HG03039 (cell line): Measurements from ENCODE around the gene SEC31B.

ENCODE experiments used
- ATAC-seq: cut with Tn5 transposase; IDR thresholded peaks from one replicate; pipeline ENCODE4 v1.9.1; 2021; ENCODE audit warnings: mild to moderate bottlenecking, moderate library complexity; ENCODE audit not compliant: unreplicated experiment

The SEC31B gene

DNA sequence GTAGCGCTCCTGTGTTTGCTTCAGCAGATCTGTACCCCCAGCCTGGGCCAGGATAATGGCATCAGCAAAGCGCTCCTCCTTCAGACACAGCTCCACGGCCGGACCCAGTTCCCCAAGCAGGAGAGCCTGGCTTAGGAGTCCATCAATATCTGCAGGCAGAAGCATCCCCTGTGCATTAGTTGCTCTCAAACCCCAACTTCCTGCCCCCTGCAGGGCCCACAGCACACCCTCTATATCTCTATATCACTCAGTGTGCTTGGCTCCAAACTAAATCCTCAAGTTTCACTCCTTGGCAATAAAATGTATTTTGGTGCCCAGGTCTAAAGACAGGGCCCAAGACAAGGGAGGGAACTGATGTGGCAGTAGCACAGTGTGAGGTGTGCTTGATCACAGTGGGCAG, 21.6 kb downstream of the SEC31B start:
- no peak for ATAC-seq

GRCh38 chr10:100496567-100496966, 23.1 kb downstream of the SEC31B start:
- ATAC-seq, result no peak

GRCh38 chr10:100490531-100490930, 29.1 kb downstream of the SEC31B start:
- ATAC-seq, result no peak

DNA sequence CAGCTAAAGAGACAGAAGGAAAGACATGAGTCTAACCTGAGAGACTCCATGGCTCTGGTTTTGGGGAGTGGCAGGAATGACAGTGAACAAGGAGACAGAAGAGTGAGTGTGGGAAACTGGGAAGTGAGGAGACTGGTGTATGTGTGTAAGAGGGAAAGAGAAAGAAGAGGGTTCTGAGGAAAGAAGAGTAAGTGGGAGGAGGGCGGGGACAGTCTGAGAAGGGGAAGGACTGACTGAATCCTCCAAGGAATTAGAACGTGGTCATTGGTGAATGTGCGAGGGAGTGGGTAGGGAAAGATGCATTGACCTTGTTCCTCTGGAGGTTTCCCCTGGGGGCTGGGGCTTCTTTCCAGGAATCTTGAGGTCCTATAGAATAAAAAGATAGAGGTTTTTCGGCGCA, 30.3 kb downstream of the SEC31B start:
- ATAC-seq, result no peak

- ATAC-seq, result no peak
These were observed 32.1 kb downstream of the SEC31B start for GRCh38 chr10:100487529-100487928.

DNA sequence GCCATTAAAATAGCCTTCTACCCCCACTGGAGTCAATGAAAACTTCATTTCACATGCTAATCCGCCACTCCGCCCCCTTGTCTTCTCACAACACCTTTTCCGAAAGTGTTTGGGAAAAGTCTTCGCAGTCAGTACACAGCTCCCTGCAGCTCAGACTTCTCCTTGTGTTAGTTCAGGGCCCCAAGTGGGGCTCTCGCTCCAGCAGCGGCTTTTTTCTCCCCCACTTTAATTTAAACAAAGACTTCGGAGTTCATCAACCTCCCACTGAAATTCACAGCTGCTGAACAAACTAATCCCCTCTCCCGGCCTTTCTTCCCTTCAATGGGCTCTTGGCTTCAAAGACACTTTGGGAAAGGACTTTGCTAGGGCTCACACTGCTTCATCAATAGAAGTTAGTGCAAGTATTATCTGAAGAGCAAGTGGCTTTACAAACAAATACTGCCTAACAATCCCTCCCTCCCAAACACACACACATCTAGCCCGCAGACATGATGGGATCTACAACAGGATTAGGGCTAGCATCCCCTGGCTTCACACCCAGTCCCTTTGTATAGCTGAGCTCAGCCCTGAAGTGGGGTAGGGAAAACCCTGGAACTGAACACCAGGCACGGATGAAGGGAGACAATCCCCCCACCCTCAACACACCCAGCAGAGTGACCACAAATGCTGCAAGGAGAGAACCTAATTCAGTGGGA, 33.7 kb downstream of the SEC31B start:
- no peak for ATAC-seq

- no peak for ATAC-seq
These were observed 34.3 kb downstream of the SEC31B start for GRCh38 chr10:100485366-100485765.

DNA sequence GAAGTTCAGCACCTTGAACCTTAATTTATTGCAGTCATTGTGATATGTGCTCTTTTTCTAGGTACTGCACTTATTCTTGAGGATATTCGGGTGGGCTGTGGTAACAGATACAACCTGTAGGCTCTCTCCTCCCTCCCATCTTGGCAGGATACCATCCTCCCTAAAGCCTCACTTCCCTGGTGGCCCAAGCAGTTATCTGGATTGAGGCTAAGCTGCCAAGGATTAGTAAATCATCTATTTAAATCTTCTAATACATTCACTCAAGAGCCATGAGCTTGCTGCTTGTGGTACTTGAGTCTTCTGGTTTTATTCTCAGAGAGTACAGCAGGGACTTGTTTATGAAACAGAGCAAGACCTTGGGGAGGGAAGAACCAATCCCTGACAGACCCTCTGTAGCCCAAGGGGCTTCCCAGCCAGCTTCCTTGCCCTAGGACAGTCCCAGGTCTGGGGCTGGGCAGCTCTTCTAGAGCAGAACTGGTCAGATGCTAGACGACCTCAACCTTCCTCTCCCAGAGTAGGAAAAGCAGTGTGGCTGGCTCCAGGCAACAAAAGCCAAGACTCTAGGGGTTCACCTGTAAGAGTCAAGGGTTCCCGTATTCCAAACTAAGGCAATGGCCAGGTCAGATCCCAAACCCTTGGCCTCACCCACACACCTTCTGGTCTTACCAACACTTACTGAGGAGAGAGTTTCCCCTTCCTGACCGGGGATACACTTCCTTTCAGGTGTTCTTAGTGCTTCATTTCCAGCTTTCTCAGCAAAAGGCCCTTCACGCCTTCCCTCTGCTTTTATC, 35.6 kb downstream of the SEC31B start:
- ATAC-seq, result no peak

DNA sequence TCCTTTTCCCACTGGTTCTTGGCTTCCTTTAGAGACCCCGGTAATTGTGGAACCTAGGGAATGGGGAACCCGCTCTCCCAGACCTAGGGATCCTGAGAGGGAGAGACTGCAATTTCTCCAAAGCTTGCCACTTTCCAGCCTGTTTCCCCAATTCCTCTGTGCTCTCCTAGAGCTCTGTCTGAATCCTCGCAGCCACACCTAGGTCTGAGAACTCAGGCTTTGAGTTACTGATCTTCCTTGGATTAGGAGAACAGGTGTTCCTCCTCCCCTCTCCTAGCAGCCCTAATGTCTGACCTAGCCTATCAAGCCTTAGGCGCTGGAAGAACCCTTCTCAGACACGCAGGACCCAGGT, 36.9 kb downstream of the SEC31B start:
- no peak for ATAC-seq

GRCh38 chr10:100482181-100482833, 37.4 kb downstream of the SEC31B start:
- ATAC-seq, result no peak

DNA sequence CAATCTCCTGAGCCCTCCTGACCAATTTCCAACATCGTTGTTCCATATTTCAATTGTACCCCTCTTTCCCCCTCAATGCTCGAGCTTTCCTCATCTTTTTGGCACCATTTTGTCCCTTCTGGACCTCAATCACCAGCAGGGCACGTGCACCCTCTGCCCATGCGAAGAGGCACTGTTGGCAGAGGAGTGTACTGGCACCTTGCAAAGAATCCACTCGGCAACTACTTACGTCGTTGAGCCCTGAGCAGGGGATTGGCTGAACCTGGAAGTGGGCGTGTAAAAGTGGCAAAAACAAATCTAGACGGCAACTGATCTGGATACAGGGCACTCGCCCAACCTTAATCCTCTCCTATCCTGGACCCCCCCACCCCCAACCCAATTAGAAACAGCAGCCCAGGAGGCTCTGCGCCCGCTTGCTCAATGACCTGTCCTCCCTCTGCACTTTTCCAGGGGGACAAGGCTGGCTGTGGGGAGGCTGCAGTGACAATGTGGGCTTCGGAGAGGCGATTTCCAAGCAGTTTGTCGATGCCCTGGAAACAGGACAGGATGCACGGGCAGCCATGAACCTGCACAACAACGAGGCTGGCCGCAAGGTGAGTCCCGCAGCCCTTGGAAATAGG, 38.1 kb downstream of the SEC31B start:
- peak; percentile 95 for ATAC-seq

- no peak for ATAC-seq
These were observed 39.7 kb downstream of the SEC31B start for GRCh38 chr10:100480002-100480401.

- no peak for ATAC-seq
These were observed 40.6 kb downstream of the SEC31B start for GRCh38 chr10:100479037-100479436.

DNA sequence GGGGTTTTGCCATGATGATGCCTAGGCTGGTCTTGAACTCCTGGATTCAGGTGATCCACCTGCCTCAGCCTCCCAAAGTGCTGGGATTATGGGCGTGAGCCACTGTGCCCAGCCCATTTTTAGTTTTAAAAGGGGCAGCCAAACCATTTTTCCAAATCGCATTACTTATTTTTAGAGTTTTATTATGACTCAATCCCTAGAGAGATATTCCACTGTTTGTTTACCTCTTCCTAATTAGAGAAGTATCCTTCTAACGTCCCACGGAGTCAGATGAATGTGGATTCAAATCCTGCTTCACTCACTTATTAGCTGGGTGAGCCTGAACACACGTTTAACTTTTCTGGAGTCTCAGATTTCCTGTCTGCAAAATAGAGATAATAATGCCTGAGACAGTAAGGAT, 41.7 kb downstream of the SEC31B start:
- ATAC-seq, result no peak

- ATAC-seq, result no peak
These were observed 49.3 kb downstream of the SEC31B start for GRCh38 chr10:100470367-100470766.

GRCh38 chr10:100469756-100470155, 49.9 kb downstream of the SEC31B start:
- no peak for ATAC-seq

- no peak for ATAC-seq
These were observed 50.7 kb downstream of the SEC31B start for GRCh38 chr10:100468978-100469377.

GRCh38 chr10:100468322-100468721, 51.3 kb downstream of the SEC31B start:
- ATAC-seq, result no peak

GRCh38 chr10:100462709-100463108, 57.0 kb downstream of the SEC31B start, which contains the start of gene WNT8B:
Gene WNT8B, plus strand, starts transcription at chr10:100463009. Its CDS starts 160 bp downstream, at chr10:100463169.
- ATAC-seq, result no peak

DNA sequence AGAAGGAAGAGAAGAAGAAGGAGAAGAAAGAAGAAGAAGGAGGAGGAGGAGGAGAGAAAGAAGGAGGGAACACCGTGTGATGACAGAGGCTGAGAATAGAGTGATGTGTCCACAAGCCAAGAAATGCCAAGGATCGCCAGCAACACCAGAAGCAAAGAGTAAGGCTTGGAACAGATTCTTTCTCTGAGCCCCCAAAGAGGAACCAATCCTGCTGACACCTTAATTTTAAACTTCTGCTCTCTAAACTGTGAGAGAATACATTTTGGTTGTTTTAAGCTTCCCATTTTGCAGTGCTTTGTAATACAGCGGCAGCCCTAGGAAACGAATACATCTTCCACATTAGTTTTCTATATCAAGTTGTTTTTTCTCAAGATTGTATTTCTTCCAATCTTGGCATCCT, 70.7 kb downstream of the SEC31B start:
- no peak for ATAC-seq

GRCh38 chr10:100447663-100448062, 72.0 kb downstream of the SEC31B start:
- no peak for ATAC-seq
